Neural cell (in vitro differentiated cells): Measurements from ENCODE around the gene TMEM44. TPM values are rescaled to one million over a fixed set of nuclear protein-coding genes. Genes with fewer than 3 reads are reported as not detected.

Source experiments
- H2AFZ ChIP-seq: fragments of 200-600, 300-800 bp; sonication (generic), shearing (Covaris generic); 2 replicates; pipeline ENCODE4 v1.6.0; 2014; ENCODE audit warnings: low read depth, mild to moderate bottlenecking, antibody characterized with exemption, low read length, moderate library complexity
- H3F3A ChIP-seq: fragments of 200-600 bp; shearing (Covaris generic); 2 replicates; pipeline ENCODE4 v1.6.1; 2016; ENCODE audit warnings: mild to moderate bottlenecking, moderate library complexity, mixed read lengths, antibody characterized with exemption, low read length; ENCODE audit not compliant: insufficient read depth, poor library complexity, severe bottlenecking
- H3K27ac ChIP-seq: fragments of 200-600, 300-800 bp; sonication (generic), shearing (Covaris generic); 2 replicates; pipeline ENCODE4 v1.5.1; 2014; ENCODE audit warnings: mild to moderate bottlenecking, low read length, moderate library complexity
- H3K27me3 ChIP-seq: fragments of 300-800, 200-600 bp; sonication (generic), shearing (Covaris generic); 2 replicates; pipeline ENCODE4 v1.6.0; 2014; ENCODE audit warnings: mild to moderate bottlenecking, low read depth, low read length, moderate library complexity; ENCODE audit not compliant: insufficient read depth
- H3K36me3 ChIP-seq: fragments of 300-800, 200-600 bp; sonication (generic), shearing (Covaris generic); 2 replicates; pipeline ENCODE4 v1.5.1; 2014; ENCODE audit warnings: mild to moderate bottlenecking, antibody characterized with exemption, low read length, moderate library complexity; ENCODE audit not compliant: insufficient read depth
- H3K4me2 ChIP-seq: fragments of 300-800, 200-600 bp; sonication (generic), shearing (Covaris generic); 2 replicates; pipeline ENCODE4 v1.6.0; 2014; ENCODE audit warnings: mild to moderate bottlenecking, low read length
- H3K4me3 ChIP-seq: fragments of 300-800, 200-600 bp; sonication (generic), shearing (Covaris generic); 2 replicates; pipeline ENCODE4 v1.5.1; 2014; ENCODE audit warnings: mild to moderate bottlenecking, low read length, moderate library complexity
- H3K79me2 ChIP-seq: fragments of 200-600 bp; shearing (Covaris generic); replicated peaks from 2 replicates; pipeline ENCODE4 v1.6.0; 2014; ENCODE audit warnings: mild to moderate bottlenecking, low read length, moderate library complexity; ENCODE audit not compliant: insufficient read depth
- H3K9ac ChIP-seq: fragments of 300-800, 200-600 bp; sonication (generic), shearing (Covaris generic); 2 replicates; pipeline ENCODE4 v1.6.1; 2016; ENCODE audit warnings: mild to moderate bottlenecking, low read length, mixed read lengths
- H3K9me2 ChIP-seq: fragments of 200-600 bp; shearing (Covaris generic); 2 replicates; pipeline ENCODE4 v1.6.1; 2016; ENCODE audit warnings: mild to moderate bottlenecking, low read length, mixed read lengths; ENCODE audit not compliant: insufficient read depth
- H3K9me3 ChIP-seq: fragments of 200-600, 300-800 bp; sonication (generic), shearing (Covaris generic); 2 replicates; pipeline ENCODE4 v1.6.1; 2016; ENCODE audit warnings: mild to moderate bottlenecking, mixed run types, low read length, moderate library complexity, mixed read lengths
- H4K20me1 ChIP-seq: fragments of 200-600 bp; shearing (Covaris generic); 2 replicates; pipeline ENCODE4 v1.6.1; 2016; ENCODE audit warnings: mild to moderate bottlenecking, mixed run types; ENCODE audit not compliant: insufficient read depth
- CTCF ChIP-seq: fragments of 450-650 bp; IDR thresholded peaks from 2 replicates; pipeline ENCODE4 v1.5.1; 2014; ENCODE audit warnings: antibody characterized with exemption, mild to moderate bottlenecking, moderate library complexity; ENCODE audit not compliant: poor library complexity, severe bottlenecking
- EP300 ChIP-seq: fragments of 450-650 bp; conservative IDR thresholded peaks from 2 replicates; pipeline ENCODE4 v1.6.1; 2014; ENCODE audit warnings: antibody characterized with exemption, mild to moderate bottlenecking, moderate library complexity; ENCODE audit not compliant: poor library complexity, severe bottlenecking
- EZH2 ChIP-seq: fragments of 200-600, 300-800 bp; shearing (Covaris generic), sonication (generic); IDR thresholded peaks from 2 replicates; pipeline ENCODE4 v1.6.1; 2014; ENCODE audit warnings: antibody characterized with exemption, low read length, borderline replicate concordance, mild to moderate bottlenecking; ENCODE audit not compliant: insufficient read depth, poor library complexity, severe bottlenecking
- MXI1 ChIP-seq: fragments of 450-650 bp; conservative IDR thresholded peaks from 2 replicates; pipeline ENCODE4 v1.6.1; 2014; ENCODE audit warnings: antibody characterized with exemption, mild to moderate bottlenecking; ENCODE audit not compliant: poor library complexity, severe bottlenecking
- POLR2AphosphoS5 ChIP-seq: IDR thresholded peaks from 2 replicates; pipeline ENCODE4 v1.6.1; 2012
- RAD21 ChIP-seq: fragments of 450-650 bp; conservative IDR thresholded peaks from 2 replicates; pipeline ENCODE4 v1.6.1; 2014; ENCODE audit warnings: antibody characterized with exemption, mild to moderate bottlenecking, moderate library complexity
- SMC3 ChIP-seq: fragments of 450-650 bp; conservative IDR thresholded peaks from 2 replicates; pipeline ENCODE4 v1.6.1; 2014; ENCODE audit warnings: antibody characterized with exemption, mild to moderate bottlenecking, moderate library complexity; ENCODE audit not compliant: poor library complexity
- TAF1 ChIP-seq: IDR thresholded peaks from 2 replicates; pipeline ENCODE4 v1.6.1; 2012; ENCODE audit warnings: low read depth
- polyA plus RNA-seq: library from polyadenylated mRNA; depleted of rRNA; stranded (reverse); fragments of >200 nt; gene quantifications from 2 replicates; pipeline ENCODE4 v1.2.3, GENCODE V29; 2014
- TF ChIP-seq, protein P1 (sequence below): IDR thresholded peaks from 2 replicates; pipeline ENCODE4 v1.6.1; 2012; ENCODE audit warnings: borderline replicate concordance

Gene TMEM44
- polyA plus RNA-seq, 1 donor from 2014 or later, result 40.6 TPM

GRCh38 chr3:194554473-194555123 is 78.6 kb downstream of the TMEM44 start:
- Histone ChIP-seq H3K9ac (no peak overlapping the region), H3K4me2 (no peak overlapping the region), H3K4me3 (no peak overlapping the region), H3K79me2 (no peaks in the 10 kb centered on the region), H2AFZ (no peak overlapping the region), H3K9me2 (no peaks in the 10 kb centered on the region), H4K20me1 (no peaks in the 10 kb centered on the region), H3K9me3 (no peaks in the 10 kb centered on the region), H3K36me3 (no peaks in the 10 kb centered on the region), H3K27ac (no peak overlapping the region), H3F3A (no peaks in the 10 kb centered on the region), H3K27me3 (no peaks in the 10 kb centered on the region)
- TF ChIP-seq MXI1, result no peak
- TF ChIP-seq TAF1, result no peak
- no peak for TF ChIP-seq CTCF
- TF ChIP-seq, protein P1, sequence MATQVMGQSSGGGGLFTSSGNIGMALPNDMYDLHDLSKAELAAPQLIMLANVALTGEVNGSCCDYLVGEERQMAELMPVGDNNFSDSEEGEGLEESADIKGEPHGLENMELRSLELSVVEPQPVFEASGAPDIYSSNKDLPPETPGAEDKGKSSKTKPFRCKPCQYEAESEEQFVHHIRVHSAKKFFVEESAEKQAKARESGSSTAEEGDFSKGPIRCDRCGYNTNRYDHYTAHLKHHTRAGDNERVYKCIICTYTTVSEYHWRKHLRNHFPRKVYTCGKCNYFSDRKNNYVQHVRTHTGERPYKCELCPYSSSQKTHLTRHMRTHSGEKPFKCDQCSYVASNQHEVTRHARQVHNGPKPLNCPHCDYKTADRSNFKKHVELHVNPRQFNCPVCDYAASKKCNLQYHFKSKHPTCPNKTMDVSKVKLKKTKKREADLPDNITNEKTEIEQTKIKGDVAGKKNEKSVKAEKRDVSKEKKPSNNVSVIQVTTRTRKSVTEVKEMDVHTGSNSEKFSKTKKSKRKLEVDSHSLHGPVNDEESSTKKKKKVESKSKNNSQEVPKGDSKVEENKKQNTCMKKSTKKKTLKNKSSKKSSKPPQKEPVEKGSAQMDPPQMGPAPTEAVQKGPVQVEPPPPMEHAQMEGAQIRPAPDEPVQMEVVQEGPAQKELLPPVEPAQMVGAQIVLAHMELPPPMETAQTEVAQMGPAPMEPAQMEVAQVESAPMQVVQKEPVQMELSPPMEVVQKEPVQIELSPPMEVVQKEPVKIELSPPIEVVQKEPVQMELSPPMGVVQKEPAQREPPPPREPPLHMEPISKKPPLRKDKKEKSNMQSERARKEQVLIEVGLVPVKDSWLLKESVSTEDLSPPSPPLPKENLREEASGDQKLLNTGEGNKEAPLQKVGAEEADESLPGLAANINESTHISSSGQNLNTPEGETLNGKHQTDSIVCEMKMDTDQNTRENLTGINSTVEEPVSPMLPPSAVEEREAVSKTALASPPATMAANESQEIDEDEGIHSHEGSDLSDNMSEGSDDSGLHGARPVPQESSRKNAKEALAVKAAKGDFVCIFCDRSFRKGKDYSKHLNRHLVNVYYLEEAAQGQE, result no peak
- TF ChIP-seq SMC3, result no peak
- no peak for TF ChIP-seq EZH2
- no peak for TF ChIP-seq POLR2AphosphoS5
- TF ChIP-seq RAD21, result no peak
- TF ChIP-seq EP300, result no peak

DNA sequence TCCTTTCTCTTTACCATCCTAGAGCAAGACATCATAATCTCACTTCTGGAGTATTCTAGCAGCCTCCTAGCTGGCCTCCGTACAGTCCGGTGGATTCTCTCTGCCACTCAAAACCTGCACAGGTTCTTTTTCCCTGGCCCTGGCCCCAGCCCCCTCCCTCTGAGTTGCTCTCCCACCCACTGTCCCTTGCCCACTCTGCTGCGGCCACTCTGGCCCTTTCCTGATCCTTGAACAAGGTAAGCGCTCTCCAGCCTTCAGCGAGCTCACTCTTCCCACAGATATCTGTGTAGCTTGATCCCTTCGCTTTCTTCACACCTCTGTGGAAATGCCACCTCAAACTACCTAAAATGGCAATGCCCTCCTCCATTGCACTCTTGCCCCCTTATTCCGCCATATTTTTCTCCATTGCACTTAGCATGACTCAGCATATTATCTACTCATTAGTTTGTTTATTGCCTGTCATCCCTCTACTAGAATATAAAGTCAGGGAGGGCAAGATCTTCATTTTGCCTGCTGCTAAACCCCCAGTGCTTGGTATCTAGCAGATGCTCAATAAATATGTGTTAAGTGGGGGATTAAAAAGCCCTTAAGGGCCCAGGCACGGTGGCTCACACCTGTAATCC is 80.8 kb downstream of the TMEM44 start:
- Histone ChIP-seq H3K27me3 (no peaks in the 10 kb centered on the region), H3F3A (no peaks in the 10 kb centered on the region), H3K9me3 (no peaks in the 10 kb centered on the region), H2AFZ (no peak overlapping the region), H3K9ac (no peak overlapping the region), H3K36me3 (no peaks in the 10 kb centered on the region), H3K79me2 (no peaks in the 10 kb centered on the region), H4K20me1 (no peaks in the 10 kb centered on the region), H3K4me3 (no peak overlapping the region), H3K9me2 (no peaks in the 10 kb centered on the region), H3K27ac (no peak overlapping the region), H3K4me2 (no peak overlapping the region)
- TF ChIP-seq RAD21 (no peak), MXI1 (no peak), EP300 (no peak), EZH2 (no peak)
